B cell (primary cell): Measurements from ENCODE around the gene PTPRE. TPM values are rescaled to one million over a fixed set of nuclear protein-coding genes. Genes with fewer than 3 reads are reported as not detected.

ENCODE experiments used
- ATAC-seq: fragments of 200-7000 bp; cut with Tn5 transposase; one replicate; pipeline ENCODE4 v1.10.0; 2021; ENCODE audit warnings: low read depth, mild to moderate bottlenecking, moderate number of reproducible peaks, moderate library complexity
- CTCF ChIA-PET: fragments of 350-600 bp; sonication (Branson Sonifier 250); formaldehyde crosslinking; loops from one replicate; lab custom pipeline; 2021; ENCODE audit warnings: antibody characterized with exemption, inconsistent platforms; lab: Charles Lee
- POLR2A ChIA-PET: fragments of 350-600 bp; sonication (Branson Sonifier 250); formaldehyde crosslinking; loops from one replicate; lab custom pipeline; 2021; ENCODE audit warnings: antibody characterized with exemption; lab: Charles Lee
- DNase-seq: peaks from one replicate; pipeline ENCODE4 v3.0.0; 2013
- H2AFZ ChIP-seq: 2 replicates; pipeline ENCODE4 v1.6.1; 2012; ENCODE audit warnings: mild to moderate bottlenecking, low read depth, low read length; ENCODE audit not compliant: insufficient read depth, poor library complexity, severe bottlenecking
- H3K27ac ChIP-seq, 2 donors: 1 replicate in 1 of 2; 2 replicates in 1 of 2; pipeline ENCODE4 v1.5.1; 2012 to 2013; ENCODE audit warnings: low read length in 2 of 2, mild to moderate bottlenecking in 2 of 2, moderate library complexity in 1 of 2
- H3K27me3 ChIP-seq, 4 experiments: fragments of 200-600 bp in 1 of 4; sonication (generic) in 1 of 4; replicated peaks in 1 of 4; 1 replicate in 2 of 4; 2 replicates in 2 of 4; pipeline versions ENCODE4 v1.6.1 to v1.7.0; 2013 to 2016; ENCODE audit warnings: low read length in 3 of 4, mild to moderate bottlenecking in 2 of 4, mixed read lengths in 1 of 4, moderate library complexity in 1 of 4; ENCODE audit not compliant: insufficient read depth in 4 of 4, control insufficient read depth in 3 of 4; ENCODE audit errors: control extremely low read depth in 1 of 4
- H3K36me3 ChIP-seq, 2 experiments: replicated peaks in 1 of 2; 1 replicate in 1 of 2; 2 replicates in 1 of 2; pipeline versions ENCODE4 v1.6.1 to v1.7.1; 2013; ENCODE audit warnings: low read length in 1 of 2; ENCODE audit not compliant: insufficient read depth in 2 of 2, control insufficient read depth in 1 of 2; ENCODE audit errors: control extremely low read depth in 1 of 2, extremely low read depth in 1 of 2
- H3K4me1 ChIP-seq, 2 donors: fragments of 200-600 bp in 1 of 2; sonication (generic) in 1 of 2; 1 replicate in 1 of 2; 2 replicates in 1 of 2; pipeline versions ENCODE4 v1.5.1 to v1.6.1; 2013 to 2017; ENCODE audit warnings: low read length in 2 of 2; ENCODE audit not compliant: control insufficient read depth in 2 of 2, insufficient read depth in 2 of 2
- H3K4me2 ChIP-seq: replicated peaks from 2 replicates; pipeline ENCODE3; 2012; ENCODE audit warnings: mild to moderate bottlenecking, low read depth, low read length; ENCODE audit not compliant: poor library complexity, severe bottlenecking
- H3K4me3 ChIP-seq, 5 experiments: fragments of 200-600 bp in 1 of 5; sonication (generic) in 1 of 5; 1 replicate in 3 of 5; 2 replicates in 2 of 5; pipeline versions ENCODE4 v1.5.1 to v1.7.0; 2011 to 2016; ENCODE audit warnings: low read length in 4 of 5, mild to moderate bottlenecking in 4 of 5, low read depth in 2 of 5, control low read depth in 1 of 5, moderate library complexity in 1 of 5; ENCODE audit not compliant: insufficient read depth in 1 of 5; ENCODE audit errors: control extremely low read depth in 1 of 5, extremely low read depth in 1 of 5
- H3K79me2 ChIP-seq: fragments of 200-600 bp; sonication (generic); one replicate; pipeline ENCODE4 v1.6.0; 2016; ENCODE audit warnings: low read length; ENCODE audit not compliant: control insufficient read depth, insufficient read depth
- H3K9ac ChIP-seq: fragments of 200-600 bp; sonication (generic); 2 replicates; pipeline ENCODE4 v1.6.1; 2017; ENCODE audit warnings: mild to moderate bottlenecking, low read length, moderate library complexity
- H3K9me3 ChIP-seq, 3 donors: one replicate each; pipeline versions ENCODE4 v1.6.1 to v1.7.1; 2013; ENCODE audit warnings: low read length in 2 of 3; ENCODE audit not compliant: control insufficient read depth in 2 of 3, insufficient read depth in 1 of 3; ENCODE audit errors: control extremely low read depth in 1 of 3
- H4K20me1 ChIP-seq: 2 replicates; pipeline ENCODE4 v1.6.0; 2012; ENCODE audit warnings: mild to moderate bottlenecking, low read length; ENCODE audit not compliant: insufficient read depth, control insufficient read depth, poor library complexity, severe bottlenecking
- H3K27ac Mint-ChIP-seq: one replicate; pipeline ENCODE4 v1.8.0; 2021; ENCODE audit warnings: mixed read lengths
- H3K27me3 Mint-ChIP-seq: one replicate; pipeline ENCODE4 v1.8.0; 2021; ENCODE audit warnings: mixed read lengths
- H3K4me1 Mint-ChIP-seq: one replicate; pipeline ENCODE4 v1.8.0; 2021; ENCODE audit warnings: mixed read lengths
- H3K4me3 Mint-ChIP-seq: one replicate; pipeline ENCODE4 v1.8.0; 2021; ENCODE audit warnings: mixed read lengths
- H3K9me3 Mint-ChIP-seq: one replicate; pipeline ENCODE4 v1.8.0; 2022; ENCODE audit warnings: mixed read lengths; ENCODE audit not compliant: insufficient read depth
- EZH2 ChIP-seq: IDR thresholded peaks from 2 replicates; pipeline ENCODE4 v1.6.1; 2012; ENCODE audit warnings: borderline replicate concordance, low read depth, mild to moderate bottlenecking, moderate library complexity, low read length; ENCODE audit not compliant: insufficient read depth, poor library complexity, severe bottlenecking
- WGBS: methylation state at CpG from one replicate; pipeline ENCODE4 v1.1.5; 2013; ENCODE audit warnings: missing lambda C conversion rate; ENCODE audit not compliant: insufficient coverage; 5-methylcytosine and 5-hydroxymethylcytosine counted together
- intact Hi-C: fragments of 100-400 bp; cut with micrococcal nuclease; formaldehyde crosslinking; loops from one replicate; pipeline ENCODE4 v1.10.0; 2022
- polyA plus RNA-seq: library from polyadenylated mRNA; depleted of rRNA; stranded (reverse); fragments of >200 nt; gene quantifications from 2 replicates; pipeline ENCODE4 v1.2.3, GENCODE V29; 2012
- total RNA-seq, 2 donors: library from RNA; stranded (reverse); fragments of 120-200 nt in 1 of 2; gene quantifications; 1 replicate in 1 of 2; 2 replicates in 1 of 2; pipeline versions ENCODE4 v1.2.3 to v1.2.4, GENCODE V29; 2013 to 2022
- TF ChIP-seq, protein P1 (sequence below): fragments of 200-600 bp; IDR thresholded peaks from one replicate; pipeline ENCODE4 v1.8.0; 2022; ENCODE audit warnings: antibody characterized with exemption, mild to moderate bottlenecking

PTPRE gene
- total and polyA plus RNA-seq, 2 donors (not counting 1 experiment from before 2014, with no cell fraction given), result 6.6 to 32.7 TPM

DNA sequence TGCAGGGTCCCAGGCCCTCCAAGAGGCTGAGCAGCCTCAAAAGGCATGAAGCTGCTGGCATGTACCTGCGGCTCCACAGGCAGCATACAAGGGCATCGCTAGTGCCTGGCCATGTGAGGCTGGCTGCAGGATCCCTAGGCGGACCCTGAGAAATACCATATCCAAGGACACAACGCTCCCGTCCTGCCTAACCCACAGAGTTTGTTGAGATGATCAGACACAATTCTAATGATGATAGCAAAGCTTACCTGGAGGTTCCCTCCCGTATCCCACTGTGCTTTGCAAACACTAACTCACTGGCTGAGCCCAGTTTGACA, 31.5 kb upstream of the PTPRE start:
- TF ChIP-seq, protein P1, sequence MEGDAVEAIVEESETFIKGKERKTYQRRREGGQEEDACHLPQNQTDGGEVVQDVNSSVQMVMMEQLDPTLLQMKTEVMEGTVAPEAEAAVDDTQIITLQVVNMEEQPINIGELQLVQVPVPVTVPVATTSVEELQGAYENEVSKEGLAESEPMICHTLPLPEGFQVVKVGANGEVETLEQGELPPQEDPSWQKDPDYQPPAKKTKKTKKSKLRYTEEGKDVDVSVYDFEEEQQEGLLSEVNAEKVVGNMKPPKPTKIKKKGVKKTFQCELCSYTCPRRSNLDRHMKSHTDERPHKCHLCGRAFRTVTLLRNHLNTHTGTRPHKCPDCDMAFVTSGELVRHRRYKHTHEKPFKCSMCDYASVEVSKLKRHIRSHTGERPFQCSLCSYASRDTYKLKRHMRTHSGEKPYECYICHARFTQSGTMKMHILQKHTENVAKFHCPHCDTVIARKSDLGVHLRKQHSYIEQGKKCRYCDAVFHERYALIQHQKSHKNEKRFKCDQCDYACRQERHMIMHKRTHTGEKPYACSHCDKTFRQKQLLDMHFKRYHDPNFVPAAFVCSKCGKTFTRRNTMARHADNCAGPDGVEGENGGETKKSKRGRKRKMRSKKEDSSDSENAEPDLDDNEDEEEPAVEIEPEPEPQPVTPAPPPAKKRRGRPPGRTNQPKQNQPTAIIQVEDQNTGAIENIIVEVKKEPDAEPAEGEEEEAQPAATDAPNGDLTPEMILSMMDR, result no peak
- TF ChIP-seq EZH2, result no peak
- no peak overlapping the region for H3K4me3 ChIP-seq
- no peaks in the 10 kb centered on the region for H3K79me2 ChIP-seq
- POLR2A ChIA-PET, result no interaction called here
- H3K9ac ChIP-seq, result no peak overlapping the region
- no peaks in the 10 kb centered on the region for H3K9me3 ChIP-seq
- no peaks in the 10 kb centered on the region for H3K9me3 Mint-ChIP-seq
- H4K20me1 ChIP-seq, result no peaks in the 10 kb centered on the region
- no peak overlapping the region for H3K27ac ChIP-seq
- no peaks in the 10 kb centered on the region for H3K36me3 ChIP-seq
- H3K27me3 ChIP-seq, result peaks cover 0 to 8% (median 0%) of the 10 kb centered on the region in 4 experiments
- peaks cover 5 to 6% of the 10 kb centered on the region in 2 donors for H3K4me1 ChIP-seq
- ATAC-seq (no peak), DNase-seq (no peak)
- no peak overlapping the region for H3K27ac Mint-ChIP-seq
- no peak overlapping the region for H3K4me2 ChIP-seq
- H3K27me3 Mint-ChIP-seq, result peaks cover 12% of the 10 kb centered on the region
- 95% methylated on average over 5 of the region's 6 CpGs for WGBS
- H3K4me3 Mint-ChIP-seq, result no peak overlapping the region
- intact Hi-C loops, result no loop called here
- CTCF ChIA-PET, result no interaction called here
- no peak overlapping the region for H2AFZ ChIP-seq
- peaks cover 8% of the 10 kb centered on the region for H3K4me1 Mint-ChIP-seq

DNA sequence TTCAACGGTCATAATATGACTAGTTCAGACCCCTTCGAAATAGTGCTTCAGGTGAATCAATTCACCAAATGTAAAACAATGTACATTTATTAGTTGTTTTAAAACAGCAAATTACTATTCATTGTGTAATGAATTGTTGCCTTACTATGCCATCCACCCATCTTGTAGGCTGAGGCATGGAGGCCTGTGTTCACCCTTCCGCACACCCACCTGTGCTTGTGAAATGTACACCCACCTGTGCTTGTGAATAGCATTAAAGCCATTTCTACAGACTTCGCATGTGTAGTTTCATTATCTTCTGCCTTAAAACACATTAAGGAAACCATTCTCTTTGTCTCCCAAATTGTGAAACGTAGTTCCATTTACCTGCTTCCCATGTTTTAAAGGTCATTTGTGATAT, 31.0 kb upstream of the PTPRE start:
- no peaks in the 10 kb centered on the region for H3K9me3 Mint-ChIP-seq
- H3K4me3 ChIP-seq, result no peak overlapping the region
- intact Hi-C loops, result no loop called here
- H3K27ac ChIP-seq, result no peak overlapping the region
- peaks cover 10% of the 10 kb centered on the region for H3K27me3 Mint-ChIP-seq
- H4K20me1 ChIP-seq, result no peaks in the 10 kb centered on the region
- no peaks in the 10 kb centered on the region for H3K36me3 ChIP-seq
- peaks cover 0 to 8% (median 0%) of the 10 kb centered on the region in 4 experiments for H3K27me3 ChIP-seq
- H3K27ac Mint-ChIP-seq, result no peak overlapping the region
- ATAC-seq, result no peak
- H2AFZ ChIP-seq, result no peak overlapping the region
- peaks cover 10 to 12% of the 10 kb centered on the region in 2 donors for H3K4me1 ChIP-seq
- peaks cover 12% of the 10 kb centered on the region for H3K4me1 Mint-ChIP-seq
- no peak overlapping the region for H3K4me3 Mint-ChIP-seq
- DNase-seq, result no peak
- H3K9me3 ChIP-seq, result no peaks in the 10 kb centered on the region
- POLR2A ChIA-PET, result no interaction called here
- H3K79me2 ChIP-seq, result no peaks in the 10 kb centered on the region
- H3K4me2 ChIP-seq, result no peak overlapping the region
- WGBS, result 100% methylated on average over 1 of the region's 5 CpGs
- H3K9ac ChIP-seq, result no peak overlapping the region
- TF ChIP-seq, protein P1, result no peak
- TF ChIP-seq EZH2, result no peak
- CTCF ChIA-PET, result no interaction called here
